SU-DHL-6 (cell line): ENCODE results near the gene FAM76A.

Experiments
- EZH2phosphoT487 ChIP-seq: fragments of 200-600 bp; sonication (generic), shearing (Covaris generic); conservative IDR thresholded peaks from 2 replicates; pipeline ENCODE4 v1.6.1; 2018; ENCODE audit warnings: mild to moderate bottlenecking, antibody characterized with exemption, low read length, moderate library complexity, mixed read lengths
- TF ChIP-seq, protein P1 (sequence below): fragments of 200-600 bp; sonication (generic); IDR thresholded peaks from one replicate; pipeline ENCODE4 v1.5.1; 2017; ENCODE audit warnings: antibody characterized with exemption, mild to moderate bottlenecking, low read length, moderate library complexity; ENCODE audit not compliant: insufficient read depth, poor library complexity, severe bottlenecking

DNA sequence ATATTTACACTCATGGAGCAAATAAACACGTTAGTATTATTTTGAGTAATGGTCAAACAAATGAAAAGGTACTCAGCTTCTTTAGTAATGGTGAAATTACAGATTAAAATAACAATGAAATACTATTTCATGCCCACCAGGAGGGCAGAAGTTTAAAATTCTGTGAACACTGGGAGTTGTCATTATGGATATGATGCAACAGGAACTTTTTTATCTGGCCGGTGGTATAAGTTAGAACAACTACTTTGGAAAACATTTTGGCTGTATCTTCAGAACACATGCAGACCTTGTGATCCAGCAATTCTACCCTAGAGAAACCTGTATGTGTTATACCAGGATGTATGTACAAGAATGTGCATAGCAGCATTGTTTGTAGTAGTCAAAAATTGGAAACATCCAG lies 81.6 kb downstream of the FAM76A start:
- TF ChIP-seq, protein P1, sequence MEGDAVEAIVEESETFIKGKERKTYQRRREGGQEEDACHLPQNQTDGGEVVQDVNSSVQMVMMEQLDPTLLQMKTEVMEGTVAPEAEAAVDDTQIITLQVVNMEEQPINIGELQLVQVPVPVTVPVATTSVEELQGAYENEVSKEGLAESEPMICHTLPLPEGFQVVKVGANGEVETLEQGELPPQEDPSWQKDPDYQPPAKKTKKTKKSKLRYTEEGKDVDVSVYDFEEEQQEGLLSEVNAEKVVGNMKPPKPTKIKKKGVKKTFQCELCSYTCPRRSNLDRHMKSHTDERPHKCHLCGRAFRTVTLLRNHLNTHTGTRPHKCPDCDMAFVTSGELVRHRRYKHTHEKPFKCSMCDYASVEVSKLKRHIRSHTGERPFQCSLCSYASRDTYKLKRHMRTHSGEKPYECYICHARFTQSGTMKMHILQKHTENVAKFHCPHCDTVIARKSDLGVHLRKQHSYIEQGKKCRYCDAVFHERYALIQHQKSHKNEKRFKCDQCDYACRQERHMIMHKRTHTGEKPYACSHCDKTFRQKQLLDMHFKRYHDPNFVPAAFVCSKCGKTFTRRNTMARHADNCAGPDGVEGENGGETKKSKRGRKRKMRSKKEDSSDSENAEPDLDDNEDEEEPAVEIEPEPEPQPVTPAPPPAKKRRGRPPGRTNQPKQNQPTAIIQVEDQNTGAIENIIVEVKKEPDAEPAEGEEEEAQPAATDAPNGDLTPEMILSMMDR: no peak
- TF ChIP-seq EZH2phosphoT487: no peak
